Tibial nerve (tissue), 4 donors: ENCODE data around the gene BANK1. TPM values are rescaled to one million over a fixed set of nuclear protein-coding genes. Genes with fewer than 3 reads are reported as not detected.

Experiments
- DNase-seq, 2 donors: peaks; one replicate each; pipeline ENCODE4 v3.0.0-alpha.2; 2019; ENCODE audit warnings: low spot score in 2 of 2
- H3K27ac ChIP-seq, 4 donors: fragments of 200-600 bp; sonication (generic) in 3 of 4; one replicate each; pipeline ENCODE4 v1.5.1; 2017 to 2019; ENCODE audit warnings: mild to moderate bottlenecking in 1 of 4
- H3K27me3 ChIP-seq, 2 donors: fragments of 200-600 bp; sonication (generic) in 1 of 2; one replicate each; pipeline versions ENCODE4 v1.5.1 to v1.6.0; 2017 to 2019
- H3K36me3 ChIP-seq, 3 donors: fragments of 200-600 bp; sonication (generic); one replicate each; pipeline ENCODE4 v1.5.1; 2018 to 2019
- H3K4me1 ChIP-seq, 4 donors: fragments of 200-600 bp; sonication (generic) in 3 of 4; one replicate each; pipeline ENCODE4 v1.5.1; 2017 to 2019
- H3K4me3 ChIP-seq, 4 donors: fragments of 200-600 bp; sonication (generic) in 3 of 4; one replicate each; pipeline ENCODE4 v1.5.1; 2017 to 2019; ENCODE audit warnings: mild to moderate bottlenecking in 1 of 4, moderate library complexity in 1 of 4
- H3K9me3 ChIP-seq, 4 donors: fragments of 200-600 bp; sonication (generic) in 3 of 4; one replicate each; pipeline ENCODE4 v1.5.1; 2017 to 2019
- EP300 ChIP-seq, 2 donors: sonication (generic); formaldehyde crosslinking; IDR thresholded peaks; one replicate each; pipeline ENCODE4 v1.6.1; 2017; ENCODE audit warnings: antibody characterized with exemption in 2 of 2, mild to moderate bottlenecking in 1 of 2
- POLR2A ChIP-seq, 2 donors: fragments of 450-650 bp; IDR thresholded peaks; one replicate each; pipeline ENCODE4 v1.6.1; 2017; ENCODE audit warnings: antibody characterized with exemption in 2 of 2, mild to moderate bottlenecking in 2 of 2, moderate library complexity in 2 of 2
- WGBS, 2 donors: methylation state at CpG; one replicate each; pipeline ENCODE4 v1.1.5; 2018; 5-methylcytosine and 5-hydroxymethylcytosine counted together
- total RNA-seq, 4 donors: library from RNA; depleted of rRNA; stranded (reverse); fragments of >200 nt; gene quantifications; one replicate each; pipeline ENCODE4 v1.1.0, GENCODE V29; 2016
- TF ChIP-seq, protein P1 (sequence below), 5 experiments: fragments of 200-600 bp in 3 of 5; fragments of 450-650 bp in 2 of 5; sonication (generic) in 3 of 5; IDR thresholded peaks; one replicate each; pipeline ENCODE4 v1.5.1; 2016 to 2019; ENCODE audit warnings: antibody characterized with exemption in 5 of 5, mild to moderate bottlenecking in 3 of 5, moderate library complexity in 2 of 5

Gene BANK1
- total RNA-seq, 4 donors from 2014 or later: 3.5 to 6.3 (median 5.1) TPM

GRCh38 chr4:101977076-101977475 lies 186.5 kb downstream of the BANK1 start:
- TF ChIP-seq, protein P1, sequence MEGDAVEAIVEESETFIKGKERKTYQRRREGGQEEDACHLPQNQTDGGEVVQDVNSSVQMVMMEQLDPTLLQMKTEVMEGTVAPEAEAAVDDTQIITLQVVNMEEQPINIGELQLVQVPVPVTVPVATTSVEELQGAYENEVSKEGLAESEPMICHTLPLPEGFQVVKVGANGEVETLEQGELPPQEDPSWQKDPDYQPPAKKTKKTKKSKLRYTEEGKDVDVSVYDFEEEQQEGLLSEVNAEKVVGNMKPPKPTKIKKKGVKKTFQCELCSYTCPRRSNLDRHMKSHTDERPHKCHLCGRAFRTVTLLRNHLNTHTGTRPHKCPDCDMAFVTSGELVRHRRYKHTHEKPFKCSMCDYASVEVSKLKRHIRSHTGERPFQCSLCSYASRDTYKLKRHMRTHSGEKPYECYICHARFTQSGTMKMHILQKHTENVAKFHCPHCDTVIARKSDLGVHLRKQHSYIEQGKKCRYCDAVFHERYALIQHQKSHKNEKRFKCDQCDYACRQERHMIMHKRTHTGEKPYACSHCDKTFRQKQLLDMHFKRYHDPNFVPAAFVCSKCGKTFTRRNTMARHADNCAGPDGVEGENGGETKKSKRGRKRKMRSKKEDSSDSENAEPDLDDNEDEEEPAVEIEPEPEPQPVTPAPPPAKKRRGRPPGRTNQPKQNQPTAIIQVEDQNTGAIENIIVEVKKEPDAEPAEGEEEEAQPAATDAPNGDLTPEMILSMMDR (IDR thresholded peaks at IDR 0.05): no peak
- no peak for TF ChIP-seq EP300 (IDR thresholded peaks at IDR 0.05)
- no peak for TF ChIP-seq POLR2A (IDR thresholded peaks at IDR 0.05)
- no peaks in the 10 kb centered on the region for H3K27me3 ChIP-seq
- no peak overlapping the region for H3K4me3 ChIP-seq
- no peak overlapping the region for H3K27ac ChIP-seq
- no peaks in the 10 kb centered on the region for H3K36me3 ChIP-seq
- no peaks in the 10 kb centered on the region for H3K9me3 ChIP-seq
- peaks cover 0 to 6% (median 0%) of the 10 kb centered on the region in 4 donors for H3K4me1 ChIP-seq
- DNase-seq: no peak
- WGBS, 2 donors: 38 to 58% methylated on average over 2 of the region's 2 CpGs

GRCh38 chr4:101981756-101982155 lies 191.2 kb downstream of the BANK1 start:
- Histone ChIP-seq H3K36me3 (no peaks in the 10 kb centered on the region), H3K27me3 (no peaks in the 10 kb centered on the region), H3K4me3 (no peak overlapping the region), H3K9me3 (no peaks in the 10 kb centered on the region), H3K27ac (no peak overlapping the region), H3K4me1 (peaks cover 0 to 5% (median 0%) of the 10 kb centered on the region in 4 donors)
- DNase-seq: no peak
- WGBS, 2 donors: 23 to 55% methylated on average over 1 of the region's 1 CpG
- TF ChIP-seq POLR2A (IDR thresholded peaks at IDR 0.05): no peak

DNA sequence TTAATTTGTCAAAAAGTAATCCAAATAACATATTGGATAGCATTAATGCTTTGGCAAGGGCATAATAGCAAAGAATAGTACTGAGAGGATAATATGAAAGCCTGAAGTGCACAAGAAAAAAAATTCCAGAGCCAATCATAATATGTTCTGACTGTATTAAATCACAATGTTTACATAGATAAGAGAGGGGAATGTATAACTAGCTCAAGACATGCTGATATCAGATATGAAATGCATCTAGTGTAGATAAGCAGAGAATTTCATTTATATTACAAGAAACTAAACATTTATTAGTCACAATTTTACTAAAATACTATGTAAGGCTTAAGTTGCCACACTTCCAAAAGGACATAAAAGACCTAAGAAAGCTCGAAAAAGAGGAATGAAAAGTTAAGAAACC lies 193.3 kb downstream of the BANK1 start:
- Histone ChIP-seq H3K4me1 (no peaks in the 10 kb centered on the region), H3K27me3 (no peaks in the 10 kb centered on the region), H3K4me3 (no peak overlapping the region), H3K36me3 (no peaks in the 10 kb centered on the region), H3K9me3 (no peaks in the 10 kb centered on the region), H3K27ac (no peak overlapping the region)
- 86 to 87% methylated on average over 1 of the region's 1 CpG for WGBS, 2 donors
- DNase-seq: no peak
- TF ChIP-seq, protein P1 (IDR thresholded peaks at IDR 0.05): no peak

DNA sequence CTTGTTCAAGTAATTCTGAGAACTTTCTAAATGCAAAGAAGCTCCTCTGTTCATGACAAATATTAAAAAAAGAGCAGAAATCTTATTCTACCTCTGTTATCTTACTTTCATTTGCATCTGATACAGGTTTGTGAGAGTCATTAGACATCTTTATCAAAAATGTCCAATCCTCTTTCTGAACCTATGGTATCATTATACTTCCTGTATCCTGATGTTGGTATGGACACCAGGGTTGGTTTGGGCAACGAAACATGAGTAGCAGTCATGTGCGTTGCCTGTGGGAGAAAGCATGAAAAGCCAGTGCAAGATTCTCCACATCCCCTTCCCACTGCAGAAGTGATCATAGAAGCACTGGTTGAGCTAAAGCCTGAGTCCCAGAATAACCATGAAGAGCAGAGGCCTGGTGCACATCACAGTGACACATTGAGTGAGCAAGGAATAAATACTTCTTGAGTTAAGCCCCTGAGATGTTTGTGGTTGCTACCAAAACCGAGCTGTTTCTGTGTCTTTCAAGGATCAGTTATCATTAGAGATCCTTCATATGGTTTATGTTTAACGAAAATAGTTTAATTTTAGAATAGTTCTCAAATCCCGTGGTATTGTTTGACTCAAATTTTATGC lies 197.2 kb downstream of the BANK1 start:
- H3K36me3 ChIP-seq: no peaks in the 10 kb centered on the region
- no peak overlapping the region for H3K4me3 ChIP-seq
- WGBS, 2 donors: 83 to 84% methylated on average over 5 of the region's 5 CpGs
- TF ChIP-seq POLR2A (IDR thresholded peaks at IDR 0.05): no peak
- no peak for DNase-seq
- no peaks in the 10 kb centered on the region for H3K9me3 ChIP-seq
- peaks cover 0 to 5% (median 0%) of the 10 kb centered on the region in 4 donors for H3K4me1 ChIP-seq
- H3K27ac ChIP-seq: no peak overlapping the region
- H3K27me3 ChIP-seq: no peaks in the 10 kb centered on the region

DNA sequence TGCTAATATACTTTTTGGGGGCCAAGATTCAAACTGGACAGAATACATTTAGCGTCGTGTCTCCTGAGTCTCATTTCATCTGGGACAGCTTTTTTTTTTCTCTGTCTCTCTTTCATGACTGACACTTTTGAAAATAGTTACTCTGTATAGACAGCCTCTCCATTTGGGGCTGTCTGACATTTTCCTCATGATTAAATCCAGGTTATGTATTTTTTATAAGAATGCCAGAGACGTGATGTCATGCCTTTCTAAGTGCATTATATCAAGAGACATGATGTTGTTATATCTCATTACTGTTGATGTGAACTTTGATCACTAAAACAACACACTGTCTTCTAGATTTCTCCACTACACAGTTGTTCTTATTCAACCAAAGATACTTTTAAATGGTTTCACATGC lies 199.0 kb downstream of the BANK1 start:
- no peak for DNase-seq
- Histone ChIP-seq H3K9me3 (no peaks in the 10 kb centered on the region), H3K36me3 (no peaks in the 10 kb centered on the region), H3K27ac (no peak overlapping the region), H3K27me3 (no peaks in the 10 kb centered on the region), H3K4me1 (peaks cover 0 to 17% (median 7%) of the 10 kb centered on the region in 4 donors), H3K4me3 (no peak overlapping the region)
- 85 to 91% methylated on average over 3 of the region's 3 CpGs for WGBS, 2 donors
- TF ChIP-seq EP300 (IDR thresholded peaks at IDR 0.05): no peak
- TF ChIP-seq, protein P1 (IDR thresholded peaks at IDR 0.05): no peak
- TF ChIP-seq POLR2A (IDR thresholded peaks at IDR 0.05): no peak

DNA sequence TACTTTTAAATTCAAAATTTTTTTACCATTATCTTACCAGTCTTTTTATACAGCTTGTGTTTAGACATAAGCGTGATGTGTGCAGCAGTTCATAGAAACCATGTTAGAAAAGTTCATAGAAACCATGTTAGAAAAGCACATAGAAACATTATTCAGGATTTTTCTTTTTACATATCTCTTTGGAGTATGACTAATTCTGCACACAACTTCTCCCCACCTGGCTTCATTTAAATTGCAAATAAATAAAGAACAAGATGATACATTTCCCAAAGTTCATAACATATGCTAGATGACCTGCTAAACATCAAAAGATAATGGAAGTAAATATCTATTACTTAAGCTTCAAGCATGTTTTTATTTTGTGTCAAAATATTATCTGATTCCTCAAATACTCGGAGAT lies 201.9 kb downstream of the BANK1 start:
- Histone ChIP-seq H3K27me3 (no peaks in the 10 kb centered on the region), H3K4me3 (no peak overlapping the region), H3K36me3 (no peaks in the 10 kb centered on the region), H3K9me3 (no peaks in the 10 kb centered on the region), H3K4me1 (peaks cover 0 to 17% (median 7%) of the 10 kb centered on the region in 4 donors), H3K27ac (no peak overlapping the region)
- 89 to 90% methylated on average over 2 of the region's 2 CpGs for WGBS, 2 donors
- TF ChIP-seq, protein P1 (IDR thresholded peaks at IDR 0.05): no peak
- TF ChIP-seq EP300 (IDR thresholded peaks at IDR 0.05) (no peak), POLR2A (IDR thresholded peaks at IDR 0.05) (no peak)
- DNase-seq: no peak
